Spleen (tissue), 7 donors: ENCODE results near the gene RSPH1.

Source experiments
- CTCF ChIP-seq, 11 experiments: fragments of 200-600 bp in 7 of 11; fragments of 450-650 bp in 4 of 11; sonication (generic) in 4 of 11; IDR thresholded peaks in 8 of 11; conservative IDR thresholded peaks in 3 of 11; 1 replicate in 7 of 11; 2 replicates in 4 of 11; pipeline versions ENCODE4 v1.4.0 to v1.8.0; 2016 to 2021; ENCODE audit warnings: antibody characterized with exemption in 11 of 11, inconsistent platforms in 4 of 11, mild to moderate bottlenecking in 1 of 11
- POLR2A ChIP-seq, 3 donors: fragments of 450-650 bp; IDR thresholded peaks; one replicate each; pipeline ENCODE4 v1.5.1; 2017; ENCODE audit warnings: antibody characterized with exemption in 3 of 3, mild to moderate bottlenecking in 1 of 3
- POLR2AphosphoS5 ChIP-seq, 3 donors: sonication (generic); formaldehyde crosslinking; IDR thresholded peaks; one replicate each; pipeline ENCODE4 v1.5.1; 2017; ENCODE audit warnings: antibody characterized with exemption in 3 of 3
- donor health status: DM: no; HTN: no; CAD: no; lungs with moderate emphysema.
- donor health status: DM: no; HTN: no; CAD: no.
- donor health status: DM: no; HTN: no; CAD: no.

- TF ChIP-seq CTCF (IDR thresholded peaks at IDR 0.05 in 8 of 11, conservative IDR thresholded peaks at IDR 0.05 in 3 of 11) (no peak), POLR2A (IDR thresholded peaks at IDR 0.05) (no peak), POLR2AphosphoS5 (IDR thresholded peaks at IDR 0.05) (no peak)
Observed at GRCh38 chr21:42423197-42423675, 72.8 kb downstream of the RSPH1 start.
